ENCODE data around the gene SETD4.

- TF ChIP-seq YY1 (IDR thresholded peaks at IDR 0.05; ENCODE audit: insufficient read depth, insufficient read length) (no peak), SUZ12 (IDR thresholded peaks at IDR 0.05; ENCODE audit: extremely low read depth, insufficient read depth, insufficient read length) (no peak), ZNF274 (IDR thresholded peaks at IDR 0.05; ENCODE audit: low read depth, low read length) (no peak)
Measured at GRCh38 chr21:36038701-36039497, 21.4 kb downstream of the SETD4 start.

Data from NT2/D1 (cell line).